Effector memory CD4-positive, alpha-beta T cell (primary cell): ENCODE results near the gene PCSK7.

Source experiments
- DNase-seq, 3 donors: peaks; one replicate each; pipeline ENCODE4 v3.0.0-alpha.2; 2020
- H3K27ac ChIP-seq: 2 replicates; pipeline ENCODE4 v1.7.0; 2013; ENCODE audit warnings: mild to moderate bottlenecking, low read length, moderate library complexity; ENCODE audit not compliant: insufficient read depth, poor library complexity, severe bottlenecking
- H3K27me3 ChIP-seq: replicated peaks from 2 replicates; pipeline ENCODE4 v1.7.0; 2013; ENCODE audit warnings: mild to moderate bottlenecking, low read length; ENCODE audit not compliant: insufficient read depth, control insufficient read depth, poor library complexity, severe bottlenecking
- H3K36me3 ChIP-seq: 2 replicates; pipeline ENCODE4 v1.7.0; 2013; ENCODE audit warnings: mild to moderate bottlenecking, low read length, moderate library complexity; ENCODE audit not compliant: control insufficient read depth, insufficient read depth
- H3K4me1 ChIP-seq: 2 replicates; pipeline ENCODE4 v1.7.0; 2013; ENCODE audit warnings: low read length, mild to moderate bottlenecking; ENCODE audit not compliant: control insufficient read depth, insufficient read depth, poor library complexity, severe bottlenecking
- H3K4me3 ChIP-seq: 2 replicates; pipeline ENCODE4 v1.7.0; 2013; ENCODE audit warnings: low read length, low read depth, mild to moderate bottlenecking; ENCODE audit not compliant: insufficient read depth, poor library complexity, severe bottlenecking
- H3K9me3 ChIP-seq: 2 replicates; pipeline ENCODE4 v1.7.0; 2013; ENCODE audit warnings: mild to moderate bottlenecking, low read length, moderate library complexity; ENCODE audit not compliant: control insufficient read depth

PCSK7 gene

DNA sequence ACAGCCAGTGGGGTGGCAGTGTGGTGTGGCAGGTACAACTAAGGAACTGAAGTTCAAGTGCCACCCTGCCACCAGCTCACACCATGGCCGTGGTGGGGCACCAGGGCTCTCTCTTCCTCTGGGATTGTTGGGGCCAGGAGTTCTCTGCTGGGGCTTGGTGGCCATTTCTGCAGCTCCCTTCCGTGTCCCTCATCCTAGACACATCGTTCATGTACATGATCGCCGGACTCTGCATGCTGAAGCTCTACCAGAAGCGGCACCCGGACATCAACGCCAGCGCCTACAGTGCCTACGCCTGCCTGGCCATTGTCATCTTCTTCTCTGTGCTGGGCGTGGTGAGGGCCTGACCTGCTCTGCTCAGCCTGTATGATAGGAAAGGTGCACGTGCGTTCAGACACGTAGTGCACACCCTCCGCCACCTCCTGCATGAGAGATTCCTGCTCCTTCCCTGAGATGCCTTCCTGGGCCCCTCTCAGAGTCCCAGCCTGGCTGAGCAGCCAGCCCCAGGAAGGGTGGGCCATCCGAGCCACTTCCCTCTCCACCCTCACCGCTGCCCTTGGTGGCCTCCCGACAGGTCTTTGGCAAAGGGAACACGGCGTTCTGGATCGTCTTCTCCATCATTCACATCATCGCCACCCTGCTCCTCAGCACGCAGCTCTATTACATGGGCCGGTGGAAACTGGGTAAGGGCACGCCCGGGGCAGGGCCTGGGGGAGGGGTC, 40.0 kb downstream of the PCSK7 start:
- Histone ChIP-seq H3K27ac (no peak overlapping the region), H3K27me3 (no peaks in the 10 kb centered on the region), H3K4me3 (no peak overlapping the region), H3K36me3 (peaks cover 24% of the 10 kb centered on the region), H3K4me1 (no peaks in the 10 kb centered on the region), H3K9me3 (no peaks in the 10 kb centered on the region)
- no peak for DNase-seq

DNA sequence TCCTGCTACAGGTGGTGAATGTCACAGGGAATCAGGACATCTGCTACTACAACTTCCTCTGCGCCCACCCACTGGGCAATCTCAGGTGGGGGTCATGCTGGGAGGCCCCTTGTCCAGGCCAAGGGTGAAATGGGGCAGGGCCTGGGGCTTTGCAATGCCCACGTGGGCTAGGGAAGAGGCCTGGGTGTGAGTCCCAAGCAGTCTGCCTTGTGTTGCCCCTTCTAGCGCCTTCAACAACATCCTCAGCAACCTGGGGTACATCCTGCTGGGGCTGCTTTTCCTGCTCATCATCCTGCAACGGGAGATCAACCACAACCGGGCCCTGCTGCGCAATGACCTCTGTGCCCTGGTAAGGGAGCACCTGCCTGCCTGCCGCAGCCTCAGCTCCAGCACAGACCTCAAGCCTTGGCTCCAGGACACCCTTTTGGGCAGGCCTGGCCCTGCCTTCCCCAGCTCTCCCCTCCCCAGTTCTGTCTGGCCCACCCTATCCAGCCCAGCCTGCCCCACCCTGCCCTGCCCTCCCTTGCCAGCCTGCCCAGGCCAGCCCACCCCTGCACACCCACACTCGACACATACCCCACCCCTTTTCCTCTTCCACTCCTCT, 41.8 kb downstream of the PCSK7 start:
- Histone ChIP-seq H3K27me3 (no peaks in the 10 kb centered on the region), H3K27ac (no peak overlapping the region), H3K4me1 (no peaks in the 10 kb centered on the region), H3K4me3 (no peak overlapping the region), H3K9me3 (no peaks in the 10 kb centered on the region), H3K36me3 (peaks cover 24% of the 10 kb centered on the region)
- DNase-seq, result no peak

DNA sequence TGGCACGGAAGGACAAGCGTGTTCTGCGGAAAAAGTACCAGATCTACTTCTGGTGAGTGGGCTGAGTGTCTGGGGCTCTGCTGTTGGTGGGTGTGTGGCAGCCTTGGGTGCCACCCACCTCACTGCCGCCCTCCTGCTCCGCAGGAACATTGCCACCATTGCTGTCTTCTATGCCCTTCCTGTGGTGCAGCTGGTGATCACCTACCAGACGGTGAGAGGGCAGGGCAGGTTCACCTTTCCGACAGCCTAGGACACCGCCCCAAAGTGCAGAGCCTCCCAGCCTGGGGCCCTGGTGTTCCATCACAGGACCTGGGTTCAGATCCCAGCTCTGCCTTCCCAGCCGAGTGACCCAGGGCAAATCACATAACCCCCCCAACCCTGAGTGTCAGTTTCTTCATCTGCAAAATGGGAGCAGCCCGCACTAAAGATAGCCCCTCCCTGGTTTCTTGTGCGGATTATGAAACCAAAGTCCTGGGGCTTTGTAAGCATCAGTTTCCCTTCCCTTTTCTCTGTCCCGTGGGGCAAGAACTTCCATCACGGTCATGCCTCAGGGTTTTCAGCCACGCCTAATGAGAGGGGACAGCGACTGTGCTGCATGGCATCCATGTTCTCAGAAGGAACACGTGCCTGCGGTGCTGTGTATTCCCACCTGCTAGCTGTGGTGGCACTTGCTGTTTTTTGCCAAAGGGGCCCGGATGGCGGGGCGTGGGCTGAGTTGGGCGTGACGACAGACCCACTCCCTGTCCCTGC, 42.5 kb downstream of the PCSK7 start:
- H3K9me3 ChIP-seq, result no peaks in the 10 kb centered on the region
- peaks cover 24% of the 10 kb centered on the region for H3K36me3 ChIP-seq
- H3K4me1 ChIP-seq, result no peaks in the 10 kb centered on the region
- no peak for DNase-seq
- no peak overlapping the region for H3K4me3 ChIP-seq
- no peaks in the 10 kb centered on the region for H3K27me3 ChIP-seq
- H3K27ac ChIP-seq, result no peak overlapping the region

DNA sequence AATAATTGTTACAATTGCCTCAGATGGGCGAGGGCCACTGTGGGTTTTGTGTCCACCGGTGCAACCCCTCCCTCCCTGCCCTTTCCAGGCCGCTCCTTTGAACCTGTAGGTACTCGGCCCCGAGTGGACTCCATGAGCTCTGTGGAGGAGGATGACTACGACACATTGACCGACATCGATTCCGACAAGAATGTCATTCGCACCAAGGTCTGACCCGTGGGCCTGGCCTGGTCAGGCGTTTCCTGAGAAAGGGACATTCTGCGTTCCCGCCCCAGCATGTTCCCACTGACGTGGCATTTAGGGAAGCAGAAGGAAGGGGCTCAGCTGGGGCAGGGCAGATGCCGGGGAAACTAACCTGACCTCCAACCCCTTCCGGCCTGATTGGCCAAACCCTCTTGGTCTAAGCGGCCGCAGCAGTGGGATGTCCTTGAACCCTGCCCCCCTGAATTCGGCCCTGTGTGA, 43.2 kb downstream of the PCSK7 start:
- no peaks in the 10 kb centered on the region for H3K4me1 ChIP-seq
- no peak for DNase-seq
- H3K36me3 ChIP-seq, result peaks cover 24% of the 10 kb centered on the region
- no peaks in the 10 kb centered on the region for H3K27me3 ChIP-seq
- H3K4me3 ChIP-seq, result no peak overlapping the region
- no peaks in the 10 kb centered on the region for H3K9me3 ChIP-seq
- H3K27ac ChIP-seq, result no peak overlapping the region

DNA sequence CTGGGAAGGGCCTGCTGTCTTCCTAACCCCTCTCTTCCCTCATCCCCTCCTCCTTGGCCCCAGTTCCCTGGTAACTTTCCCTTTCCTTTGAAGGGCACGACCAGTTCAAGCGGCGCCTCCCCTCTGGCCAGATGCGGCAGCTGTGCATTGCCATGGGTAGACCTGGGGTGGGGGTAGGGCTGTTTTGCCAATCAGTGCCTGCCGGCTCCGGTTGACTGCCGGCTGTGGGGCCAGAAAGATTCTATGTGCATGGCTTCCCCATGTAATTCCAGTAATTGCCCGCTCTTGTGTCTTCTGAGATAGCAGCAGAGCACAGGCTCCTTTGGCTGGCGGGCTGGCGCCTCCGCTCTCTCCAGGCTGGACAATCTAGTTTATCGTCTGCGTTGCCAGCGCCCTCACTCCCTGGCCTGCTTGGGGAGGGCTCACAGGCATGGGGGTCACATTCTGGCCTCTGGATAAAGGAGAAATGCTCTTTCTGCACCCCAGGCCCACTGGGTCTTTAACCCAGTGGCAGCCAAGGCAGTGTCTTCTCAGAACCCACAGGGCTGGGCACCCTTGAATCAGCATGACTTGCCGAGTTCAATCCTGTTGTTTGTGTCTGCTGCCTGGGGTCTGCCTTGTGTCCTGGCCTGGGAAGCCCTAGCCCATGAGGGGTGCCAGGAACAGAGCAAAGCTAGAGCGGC, 43.9 kb downstream of the PCSK7 start:
- Histone ChIP-seq H3K27me3 (no peaks in the 10 kb centered on the region), H3K4me1 (no peaks in the 10 kb centered on the region), H3K9me3 (no peaks in the 10 kb centered on the region), H3K27ac (no peak overlapping the region), H3K4me3 (no peak overlapping the region), H3K36me3 (peaks cover 24% of the 10 kb centered on the region)
- no peak for DNase-seq

DNA sequence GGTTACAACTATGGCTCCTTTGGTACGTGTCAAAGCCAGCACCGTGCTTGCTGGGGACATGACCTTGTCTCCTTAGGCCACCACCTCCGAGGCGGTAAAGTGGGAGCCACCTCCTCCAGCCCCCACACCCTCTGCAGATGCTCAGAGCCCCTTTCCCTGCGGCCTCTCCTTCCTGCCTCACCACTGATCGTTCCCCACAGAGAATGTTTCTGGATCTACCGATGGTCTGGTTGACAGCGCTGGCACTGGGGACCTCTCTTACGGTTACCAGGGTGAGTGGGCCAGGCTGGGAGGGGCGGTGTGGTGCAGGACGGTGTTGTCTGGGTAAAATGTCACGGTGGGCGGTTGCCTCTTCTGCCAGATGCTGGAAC, 44.5 kb downstream of the PCSK7 start:
- peaks cover 24% of the 10 kb centered on the region for H3K36me3 ChIP-seq
- no peaks in the 10 kb centered on the region for H3K27me3 ChIP-seq
- H3K9me3 ChIP-seq, result no peaks in the 10 kb centered on the region
- H3K4me1 ChIP-seq, result no peaks in the 10 kb centered on the region
- no peak overlapping the region for H3K27ac ChIP-seq
- no peak overlapping the region for H3K4me3 ChIP-seq
- DNase-seq, result no peak

DNA sequence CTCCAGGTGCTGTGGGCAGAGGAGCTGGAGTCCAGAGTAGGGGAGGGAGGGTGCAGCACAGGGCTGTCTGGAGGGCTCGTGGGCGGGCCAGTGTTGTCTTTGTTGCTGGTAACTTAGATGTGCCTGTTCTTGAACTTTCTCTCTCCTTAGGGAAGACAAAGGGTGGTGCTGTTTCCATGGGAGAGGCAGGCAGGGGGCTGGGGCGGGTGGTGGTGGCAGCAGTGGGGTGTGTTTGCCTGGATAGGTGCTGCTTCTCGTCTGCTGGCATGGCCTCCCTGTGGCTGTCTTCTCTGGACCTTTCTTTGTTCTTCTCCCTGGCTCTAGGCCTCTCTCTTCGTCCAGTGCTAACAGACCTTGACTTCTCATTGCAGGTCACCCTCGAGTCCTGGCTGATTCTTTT, 44.9 kb downstream of the PCSK7 start:
- no peak overlapping the region for H3K27ac ChIP-seq
- DNase-seq, result no peak
- H3K4me3 ChIP-seq, result no peak overlapping the region
- H3K27me3 ChIP-seq, result no peaks in the 10 kb centered on the region
- peaks cover 22% of the 10 kb centered on the region for H3K36me3 ChIP-seq
- no peaks in the 10 kb centered on the region for H3K4me1 ChIP-seq
- H3K9me3 ChIP-seq, result no peaks in the 10 kb centered on the region

DNA sequence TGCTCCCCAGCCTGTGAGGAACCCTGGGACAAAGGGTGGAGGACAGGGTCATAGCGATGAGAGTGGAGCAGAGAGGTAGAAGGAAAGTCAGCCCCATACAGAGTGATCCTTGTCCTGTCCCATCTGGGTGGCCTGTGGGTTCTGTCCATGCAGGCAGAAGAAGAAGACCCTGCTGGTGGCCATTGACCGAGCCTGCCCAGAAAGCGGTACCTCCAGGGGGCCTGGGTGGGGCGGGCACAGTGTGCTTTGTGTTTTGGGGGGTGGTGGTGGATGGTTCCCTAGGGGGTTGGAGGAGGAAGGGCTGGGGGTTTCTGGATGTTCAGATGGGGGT, 45.5 kb downstream of the PCSK7 start:
- Histone ChIP-seq H3K4me1 (peaks cover under 1% of the 10 kb centered on the region), H3K27me3 (no peaks in the 10 kb centered on the region), H3K4me3 (no peak overlapping the region), H3K9me3 (no peaks in the 10 kb centered on the region), H3K36me3 (peaks cover 18% of the 10 kb centered on the region), H3K27ac (no peak overlapping the region)
- DNase-seq, result no peak

DNA sequence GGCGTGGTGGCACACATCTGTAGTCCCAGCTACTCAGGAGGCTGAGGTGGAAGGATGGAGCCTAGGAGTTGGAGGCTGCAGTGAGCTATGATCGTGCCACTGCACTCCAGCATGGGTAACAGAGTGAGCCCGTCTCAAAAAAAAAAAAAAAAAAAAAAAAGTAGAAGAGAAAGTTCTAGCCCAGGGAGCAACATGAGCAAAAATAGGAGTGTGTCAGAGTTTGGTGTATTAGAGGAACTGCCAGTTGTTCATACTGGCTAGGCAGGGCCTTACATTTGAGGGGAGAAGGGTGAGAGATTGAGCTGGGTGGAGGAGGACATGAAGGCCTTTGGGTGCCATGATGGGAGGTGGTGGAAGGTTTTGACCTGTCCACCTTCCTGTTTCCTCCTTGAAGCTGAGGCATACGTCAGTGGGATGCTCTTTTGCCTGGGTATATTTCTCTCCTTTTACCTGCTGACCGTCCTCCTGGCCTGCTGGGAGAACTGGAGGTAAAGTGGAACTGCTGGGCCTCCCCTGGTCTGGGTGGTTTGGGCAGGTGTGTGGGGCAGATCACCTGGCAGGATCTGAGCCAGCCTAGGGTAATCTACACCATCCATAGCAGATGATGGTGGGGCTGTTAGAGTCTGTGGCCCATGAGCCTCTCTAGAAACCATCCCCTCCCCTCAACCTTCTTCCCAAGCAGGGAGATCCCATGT, 46.0 kb downstream of the PCSK7 start:
- Histone ChIP-seq H3K27me3 (no peaks in the 10 kb centered on the region), H3K36me3 (peaks cover 18% of the 10 kb centered on the region), H3K4me1 (peaks cover 5% of the 10 kb centered on the region), H3K27ac (no peak overlapping the region), H3K4me3 (no peak overlapping the region), H3K9me3 (no peaks in the 10 kb centered on the region)
- no peak for DNase-seq
